GM19372 (cell line): ENCODE results near the gene TOR1AIP2.

Experiments
- ATAC-seq: cut with Tn5 transposase; IDR thresholded peaks from one replicate; pipeline ENCODE4 v1.9.1; 2021; ENCODE audit warnings: mild to moderate bottlenecking, low read depth, moderate library complexity; ENCODE audit not compliant: unreplicated experiment

The TOR1AIP2 gene

GRCh38 chr1:179826626-179827280 is 50.9 kb downstream of the TOR1AIP2 start:
- no peak for ATAC-seq

- no peak for ATAC-seq
Observed at GRCh38 chr1:179825798-179826460, 51.7 kb downstream of the TOR1AIP2 start.

- no peak for ATAC-seq
Observed at GRCh38 chr1:179825206-179825605, 52.4 kb downstream of the TOR1AIP2 start.

- ATAC-seq: no peak
Observed at GRCh38 chr1:179824265-179824664, 53.3 kb downstream of the TOR1AIP2 start.

GRCh38 chr1:179823693-179824092 is 53.9 kb downstream of the TOR1AIP2 start:
- no peak for ATAC-seq

- no peak for ATAC-seq
Observed at GRCh38 chr1:179822065-179822464, 55.5 kb downstream of the TOR1AIP2 start.

GRCh38 chr1:179821524-179821923 is 56.1 kb downstream of the TOR1AIP2 start:
- ATAC-seq: no peak

- ATAC-seq: no peak
Observed at GRCh38 chr1:179820226-179820970, 57.2 kb downstream of the TOR1AIP2 start.

- ATAC-seq: no peak
Observed at GRCh38 chr1:179818743-179819173, 58.8 kb downstream of the TOR1AIP2 start.

GRCh38 chr1:179818260-179818659 is 59.3 kb downstream of the TOR1AIP2 start:
- ATAC-seq: no peak

- no peak for ATAC-seq
Observed at GRCh38 chr1:179817789-179818188, 59.8 kb downstream of the TOR1AIP2 start.

- no peak for ATAC-seq
Observed at GRCh38 chr1:179817056-179817455, 60.5 kb downstream of the TOR1AIP2 start.

GRCh38 chr1:179816196-179816960 is 61.2 kb downstream of the TOR1AIP2 start:
- no peak for ATAC-seq

- ATAC-seq: no peak
Observed at GRCh38 chr1:179815641-179816040, 62.0 kb downstream of the TOR1AIP2 start.

GRCh38 chr1:179814546-179814838 is 63.1 kb downstream of the TOR1AIP2 start:
- peak; percentile 20 for ATAC-seq

GRCh38 chr1:179813626-179814545 is 63.7 kb downstream of the TOR1AIP2 start:
- no peak for ATAC-seq

GRCh38 chr1:179812501-179813292 is 64.9 kb downstream of the TOR1AIP2 start:
- ATAC-seq: no peak

- no peak for ATAC-seq
Observed at GRCh38 chr1:179810367-179810715, 67.3 kb downstream of the TOR1AIP2 start.
